ENCODE data around the gene GSK3A.

Gene GSK3A

GRCh38 chr19:42196011-42197001 is 46.1 kb downstream of the GSK3A start:
- no peak for DNase-seq

- DNase-seq, result no peak
These were observed 48.7 kb downstream of the GSK3A start for GRCh38 chr19:42193706-42194105.

- no peak for DNase-seq
These were observed 49.1 kb downstream of the GSK3A start for GRCh38 chr19:42193294-42193693.

GRCh38 chr19:42191855-42192254 is 50.5 kb downstream of the GSK3A start:
- no peak for DNase-seq

GRCh38 chr19:42191330-42191729 is 51.1 kb downstream of the GSK3A start:
- DNase-seq, result no peak

- DNase-seq, result no peak
These were observed 53.3 kb downstream of the GSK3A start for GRCh38 chr19:42189133-42189532.

GRCh38 chr19:42188665-42189064 is 53.7 kb downstream of the GSK3A start:
- DNase-seq, result no peak

- peak; percentile 60 for DNase-seq
These were observed 57.1 kb downstream of the GSK3A start for GRCh38 chr19:42185277-42185676.

GRCh38 chr19:42184401-42184861 is 58.0 kb downstream of the GSK3A start:
- peak; percentile 71 for DNase-seq
